K562 (cell line): ENCODE measurements around the gene SPPL3. TPM values are rescaled to one million over a fixed set of nuclear protein-coding genes. Genes with fewer than 3 reads are reported as not detected.

Experiments used
- ATAC-seq: fragments of 200-7000 bp; cut with Tn5 transposase; 3 replicates; pipeline ENCODE4 v1.9.1; 2020; ENCODE audit warnings: moderate library complexity
- BruUV-seq: library from RNA; stranded (reverse); fragments of 400-500 nt; replicated peaks from 2 replicates; lab custom pipeline; 2021; lab: Mats Ljungman, UMichigan
- CTCF ChIA-PET: fragments of 300-600 bp; formaldehyde crosslinking; extraction: SDS; loops from one replicate; lab custom pipeline; 2021; ENCODE audit warnings: low intra/inter-chr PET ratio; lab: Yijun Ruan, JAX
- POLR2A ChIA-PET: fragments of 300-600, 350-650 bp; sonication (Branson Sonifier 250); formaldehyde crosslinking; extraction: SDS; loops from one replicate; lab custom pipeline; 2021; ENCODE audit warnings: antibody characterized with exemption, inconsistent platforms; lab: Yijun Ruan, JAX
- DNase-seq, 4 experiments: peaks; one replicate each; pipeline versions ENCODE4 v3.0.0 to v3.0.0-alpha.2; 2011 to 2018; ENCODE audit warnings: low spot score in 3 of 4, mixed read lengths in 3 of 4; ENCODE audit errors: extremely low read depth in 1 of 4
- FAIRE-seq: peaks from 2 replicates; lab custom pipeline; 2011; peaks lifted over from hg19 to GRCh38; lab: Jason Lieb, UNC
- H2AFZ ChIP-seq: 2 replicates; pipeline ENCODE4 v1.6.0; 2011; ENCODE audit warnings: low read depth, low read length, control low read depth, inconsistent platforms
- H3K27ac ChIP-seq: fragments of 200-600 bp; 3 replicates; pipeline ENCODE4 v1.8.0; 2011; ENCODE audit warnings: low read depth, mild to moderate bottlenecking, control low read depth, inconsistent platforms, low read length, moderate library complexity, mixed read lengths; ENCODE audit errors: extremely low read depth
- H3K27me3 ChIP-seq, 2 experiments: fragments of 300-600 bp in 1 of 2; 2 replicates in 1 of 2; 3 replicates in 1 of 2; pipeline versions ENCODE4 v1.6.0 to v1.8.0; 2011; ENCODE audit warnings: inconsistent platforms in 2 of 2, low read length in 2 of 2, mild to moderate bottlenecking in 1 of 2, mixed read lengths in 1 of 2, moderate library complexity in 1 of 2; ENCODE audit not compliant: control insufficient read depth in 2 of 2, insufficient read depth in 2 of 2
- H3K36me3 ChIP-seq: fragments of 300-600 bp; 3 replicates; pipeline ENCODE4 v1.8.0; 2011; ENCODE audit warnings: mild to moderate bottlenecking, low read length, inconsistent platforms; ENCODE audit not compliant: control insufficient read depth, insufficient read depth
- H3K4me1 ChIP-seq, 2 experiments: fragments of 200-600 bp in 1 of 2; replicated peaks in 1 of 2; 2 replicates in 1 of 2; 3 replicates in 1 of 2; pipeline versions ENCODE4 v1.5.1 to v1.8.0; 2011; ENCODE audit warnings: inconsistent platforms in 2 of 2, low read length in 2 of 2, mild to moderate bottlenecking in 1 of 2, mixed read lengths in 1 of 2, moderate library complexity in 1 of 2; ENCODE audit not compliant: control insufficient read depth in 2 of 2, insufficient read depth in 2 of 2
- H3K4me2 ChIP-seq: 2 replicates; pipeline ENCODE4 v1.6.1; 2011; ENCODE audit warnings: low read length, control low read depth, inconsistent platforms, mixed read lengths; ENCODE audit not compliant: insufficient read depth
- H3K4me3 ChIP-seq: fragments of 200-600 bp; sonication (generic), shearing (Covaris generic); 2 replicates; pipeline ENCODE4 v1.5.1; 2016; ENCODE audit warnings: control low read depth, inconsistent platforms
- H3K79me2 ChIP-seq: fragments of 200-600 bp; 3 replicates; pipeline ENCODE4 v1.8.0; 2011; ENCODE audit warnings: low read length, inconsistent platforms; ENCODE audit not compliant: control insufficient read depth, insufficient read depth
- H3K9ac ChIP-seq, 2 experiments: 2 replicates each; pipeline versions ENCODE4 v1.6.0 to v1.6.1; 2011; ENCODE audit warnings: low read depth in 2 of 2, low read length in 2 of 2, control low read depth in 1 of 2, inconsistent platforms in 1 of 2, mild to moderate bottlenecking in 1 of 2, mixed read lengths in 1 of 2; ENCODE audit not compliant: insufficient read depth in 1 of 2
- H3K9me1 ChIP-seq: one replicate; pipeline ENCODE4 v1.6.0; 2011; ENCODE audit warnings: inconsistent platforms, mild to moderate bottlenecking, low read length, moderate library complexity; ENCODE audit not compliant: control insufficient read depth, insufficient read depth
- H3K9me3 ChIP-seq: replicated peaks from 2 replicates; pipeline ENCODE4 v1.5.1; 2011; ENCODE audit warnings: low read depth, low read length, inconsistent platforms; ENCODE audit not compliant: control insufficient read depth, insufficient read depth
- H4K20me1 ChIP-seq: replicated peaks from 2 replicates; pipeline ENCODE4 v1.6.1; 2011; ENCODE audit warnings: low read length, inconsistent platforms, mixed read lengths; ENCODE audit not compliant: control insufficient read depth, insufficient read depth
- BMI1 ChIP-seq: fragments of 150-350 bp; IDR thresholded peaks from 2 replicates; pipeline ENCODE4 v1.6.1; 2014; ENCODE audit warnings: low read length
- HMG20A ChIP-seq: fragments of 450-650 bp; formaldehyde crosslinking; conservative IDR thresholded peaks from 2 replicates; pipeline ENCODE4 v1.4.0; 2020; ENCODE audit warnings: mild to moderate bottlenecking, mixed read lengths
- NFE2 ChIP-seq: IDR thresholded peaks from 2 replicates; pipeline ENCODE4 v1.6.1; 2014; ENCODE audit warnings: antibody characterized with exemption, low read depth
- RB1 ChIP-seq: fragments of 450-650 bp; IDR thresholded peaks from 2 replicates; pipeline ENCODE4 v1.6.1; 2017; ENCODE audit warnings: low read depth, mild to moderate bottlenecking
- SMARCA4 ChIP-seq: fragments of 450-650 bp; IDR thresholded peaks from 2 replicates; pipeline ENCODE4 v1.6.1; 2016
- ZBED1 ChIP-seq: IDR thresholded peaks from 2 replicates; pipeline ENCODE4 v1.6.1; 2014
- ZNF165 ChIP-seq: fragments of 250-450 bp; sonication (Bioruptor Pico); IDR thresholded peaks from 2 replicates; pipeline ENCODE4 v1.4.0; 2020; ENCODE audit warnings: borderline replicate concordance
- ZNF197 ChIP-seq: fragments of 200-800 bp; sonication (Bioruptor generic); IDR thresholded peaks from 2 replicates; pipeline ENCODE4 v1.6.1; 2016; ENCODE audit warnings: low read depth, missing genetic modification characterization, missing compliant biosample characterization
- WGBS: fragments of 100-300 bp; shearing (Covaris generic); methylation state at CpG from one replicate; pipeline ENCODE4 v1.1.6; 2016; ENCODE audit warnings: low coverage, mixed read lengths; ENCODE audit not compliant: insufficient coverage; ENCODE audit errors: missing lambda C conversion rate; 5-methylcytosine and 5-hydroxymethylcytosine counted together
- in situ Hi-C: fragments of 300-500 bp; cut with MboI; formaldehyde crosslinking; loops from 4 replicates; pipeline ENCODE4 v1.15.0; 2018; ENCODE audit warnings: inconsistent platforms, mixed read lengths
- intact Hi-C: fragments of 100-400 bp; cut with micrococcal nuclease; formaldehyde crosslinking; loops from 2 replicates; pipeline ENCODE4 v1.14.2; 2022
- polyA plus RNA-seq, 8 experiments: library from polyadenylated mRNA; depleted of rRNA in 4 of 8; stranded (reverse) in 5 of 8; unstranded in 3 of 8; fragments of >200 nt; fragmentation: Nextera tagmentation in 2 of 8; fragmentation: Illumina TruSeq in 1 of 8; extraction: Ambion mirVana in 2 of 8; extraction: Trizol in 1 of 8; gene quantifications; 2 replicates each; pipeline versions ENCODE4 v1.2.1 to v1.2.3, GENCODE V29; 2011 to 2014; ENCODE audit warnings: inconsistent platforms in 1 of 8, missing spikeins in 1 of 8
- total RNA-seq, 7 experiments: library from RNA; depleted of rRNA in 6 of 7; stranded (reverse); fragments of >200 nt in 6 of 7; fragmentation: Illumina TruSeq in 2 of 7; extraction: Trizol in 2 of 7; gene quantifications; 2 replicates each; pipeline versions ENCODE4 v1.2.1 to v1.2.3, GENCODE V29; 2011 to 2021; ENCODE audit warnings: low replicate concordance in 1 of 7
- TF ChIP-seq, protein P1 (sequence below): fragments of 450-650 bp; IDR thresholded peaks from 2 replicates; pipeline ENCODE4 v1.7.1; 2018; ENCODE audit warnings: mild to moderate bottlenecking, low read depth; ENCODE audit not compliant: partially characterized antibody

Gene SPPL3
- total and polyA plus RNA-seq, 9 of the 15 experiments (the other 6 are each of a cell fraction or from before 2014, with no cell fraction given) = 2.9 to 32.1 (median 7.1) TPM

DNA sequence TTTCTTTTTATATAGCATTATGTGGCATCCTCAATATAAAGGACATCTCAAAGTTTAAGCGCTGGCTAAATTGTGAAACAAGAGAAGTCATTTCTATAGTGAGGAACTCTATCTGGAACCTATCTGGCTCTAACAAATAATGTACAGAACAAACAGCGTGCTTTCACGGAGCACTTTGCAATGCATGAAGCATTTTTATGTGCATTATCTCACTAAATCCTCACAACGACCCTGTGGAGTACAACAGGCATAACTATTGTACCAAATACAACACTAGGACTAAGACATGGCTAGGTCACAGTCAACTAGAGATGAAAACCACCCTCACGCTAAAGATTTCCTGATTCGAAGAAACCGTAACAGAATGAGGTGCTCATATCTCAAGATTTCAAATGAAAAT lies 8.6 kb downstream of the SPPL3 start:
- no peaks in the 10 kb centered on the region for H3K27me3 ChIP-seq
- no peak for ATAC-seq
- intact Hi-C loops (no loop called here), in situ Hi-C loops (no loop called here)
- H3K4me2 ChIP-seq = no peak overlapping the region
- H3K9me3 ChIP-seq = no peaks in the 10 kb centered on the region
- peaks cover 23 to 26% of the 10 kb centered on the region in 2 experiments; a peak in 4 of 5 replicates for H3K4me1 ChIP-seq
- FAIRE-seq = no peak
- TF ChIP-seq ZNF197 (CRISPR knock-in tag) (no peak), ZBED1 (no peak), HMG20A (CRISPR knock-in tag) (no peak), BMI1 (no peak), SMARCA4 (no peak), NFE2 (no peak), ZNF165 (CRISPR knock-in tag) (no peak), RB1 (no peak)
- TF ChIP-seq, protein P1, sequence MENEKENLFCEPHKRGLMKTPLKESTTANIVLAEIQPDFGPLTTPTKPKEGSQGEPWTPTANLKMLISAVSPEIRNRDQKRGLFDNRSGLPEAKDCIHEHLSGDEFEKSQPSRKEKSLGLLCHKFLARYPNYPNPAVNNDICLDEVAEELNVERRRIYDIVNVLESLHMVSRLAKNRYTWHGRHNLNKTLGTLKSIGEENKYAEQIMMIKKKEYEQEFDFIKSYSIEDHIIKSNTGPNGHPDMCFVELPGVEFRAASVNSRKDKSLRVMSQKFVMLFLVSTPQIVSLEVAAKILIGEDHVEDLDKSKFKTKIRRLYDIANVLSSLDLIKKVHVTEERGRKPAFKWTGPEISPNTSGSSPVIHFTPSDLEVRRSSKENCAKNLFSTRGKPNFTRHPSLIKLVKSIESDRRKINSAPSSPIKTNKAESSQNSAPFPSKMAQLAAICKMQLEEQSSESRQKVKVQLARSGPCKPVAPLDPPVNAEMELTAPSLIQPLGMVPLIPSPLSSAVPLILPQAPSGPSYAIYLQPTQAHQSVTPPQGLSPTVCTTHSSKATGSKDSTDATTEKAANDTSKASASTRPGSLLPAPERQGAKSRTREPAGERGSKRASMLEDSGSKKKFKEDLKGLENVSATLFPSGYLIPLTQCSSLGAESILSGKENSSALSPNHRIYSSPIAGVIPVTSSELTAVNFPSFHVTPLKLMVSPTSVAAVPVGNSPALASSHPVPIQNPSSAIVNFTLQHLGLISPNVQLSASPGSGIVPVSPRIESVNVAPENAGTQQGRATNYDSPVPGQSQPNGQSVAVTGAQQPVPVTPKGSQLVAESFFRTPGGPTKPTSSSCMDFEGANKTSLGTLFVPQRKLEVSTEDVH = no peak
- 77% methylated on average over 7 of the region's 7 CpGs for WGBS
- ChIA-PET POLR2A (interaction anchor here (2.7 kb wide), 1 partner anchor 15 kb away, joined by 7 read pairs; no protein-coding TSS in a partner anchor), CTCF (no interaction called here)
- H3K27ac ChIP-seq = no peak overlapping the region
- H3K9ac ChIP-seq = no peak overlapping the region
- no peak overlapping the region for H3K4me3 ChIP-seq
- no peaks in the 10 kb centered on the region for H3K9me1 ChIP-seq
- no peak overlapping the region for H2AFZ ChIP-seq
- peaks cover 75% of the 10 kb centered on the region for H3K79me2 ChIP-seq
- DNase-seq = no peak
- H3K36me3 ChIP-seq = peaks cover 20% of the 10 kb centered on the region; the same call in 2 of the 3 replicates
- BruUV-seq = no TSS peak
- H4K20me1 ChIP-seq = no peaks in the 10 kb centered on the region
